ENCODE data around the gene TRIM28. TPM values are rescaled to one million over a fixed set of nuclear protein-coding genes. Genes with fewer than 3 reads are reported as not detected.

The TRIM28 gene
- total RNA-seq, 1 donor from 2014 or later, result 351 TPM

GRCh38 chr19:58579473-58580142 is 35.7 kb downstream of the TRIM28 start:
- Histone ChIP-seq H3K79me2 (ENCODE audit: insufficient read depth, low read length) (peaks cover 62% of the 10 kb centered on the region), H3K4me1 (ENCODE audit: insufficient read depth, low read length) (peaks cover 6% of the 10 kb centered on the region), H3K27ac (ENCODE audit: low read depth, low read length) (no peak overlapping the region), H3K9me3 (ENCODE audit: insufficient read depth, low read depth, low read length) (no peaks in the 10 kb centered on the region), H2AFZ (ENCODE audit: low read depth, low read length) (no peak overlapping the region), H3K36me3 (ENCODE audit: insufficient read depth, low read length) (peaks cover 4% of the 10 kb centered on the region), H3K4me2 (ENCODE audit: low read length) (no peak overlapping the region), H4K20me1 (ENCODE audit: insufficient read depth, low read length) (peaks cover 25% of the 10 kb centered on the region), H3K4me3 (ENCODE audit: insufficient read depth, low read depth, low read length) (no peak overlapping the region), H3K27me3 (ENCODE audit: insufficient read depth, low read length) (no peaks in the 10 kb centered on the region), H3K9ac (ENCODE audit: low read length) (no peak overlapping the region)
- no peaks in the 10 kb centered on the region for H3K9me3 Mint-ChIP-seq (ENCODE audit: unreplicated experiment)
- H3K4me3 Mint-ChIP-seq (ENCODE audit: unreplicated experiment), result no peak overlapping the region
- no peak for DNase-seq (ENCODE audit: low read depth)
- no peak for FAIRE-seq
- H3K27me3 Mint-ChIP-seq (ENCODE audit: low read depth, unreplicated experiment), result no peaks in the 10 kb centered on the region
- H3K27ac Mint-ChIP-seq (ENCODE audit: unreplicated experiment), result no peak overlapping the region
- H3K36me3 Mint-ChIP-seq (ENCODE audit: low read depth, unreplicated experiment), result peaks cover 15% of the 10 kb centered on the region
- H3K4me1 Mint-ChIP-seq (ENCODE audit: low read depth, unreplicated experiment), result peaks cover 2% of the 10 kb centered on the region
- no peak for TF ChIP-seq EZH2 (IDR thresholded peaks at IDR 0.05; ENCODE audit: insufficient read depth, low read length)
- TF ChIP-seq CTCF (IDR thresholded peaks at IDR 0.05; ENCODE audit: insufficient read depth, low read depth, low read length), result no peak

GRCh38 chr19:58581227-58582141 is 37.6 kb downstream of the TRIM28 start:
- H3K36me3 Mint-ChIP-seq (ENCODE audit: low read depth, unreplicated experiment), result peaks cover 18% of the 10 kb centered on the region
- H3K27ac Mint-ChIP-seq (ENCODE audit: unreplicated experiment), result no peak overlapping the region
- no peak overlapping the region for H3K4me2 ChIP-seq (ENCODE audit: low read length)
- FAIRE-seq, result no peak
- H3K9ac ChIP-seq (ENCODE audit: low read length), result no peak overlapping the region
- H3K36me3 ChIP-seq (ENCODE audit: insufficient read depth, low read length), result peaks cover 4% of the 10 kb centered on the region
- peaks cover 32% of the 10 kb centered on the region for H4K20me1 ChIP-seq (ENCODE audit: insufficient read depth, low read length)
- H3K4me1 Mint-ChIP-seq (ENCODE audit: low read depth, unreplicated experiment), result peaks cover 9% of the 10 kb centered on the region
- no peaks in the 10 kb centered on the region for H3K9me3 Mint-ChIP-seq (ENCODE audit: unreplicated experiment)
- H2AFZ ChIP-seq (ENCODE audit: low read depth, low read length), result no peak overlapping the region
- DNase-seq (ENCODE audit: low read depth), result peak; percentile 54
- no peak overlapping the region for H3K4me3 Mint-ChIP-seq (ENCODE audit: unreplicated experiment)
- peaks cover 56% of the 10 kb centered on the region for H3K79me2 ChIP-seq (ENCODE audit: insufficient read depth, low read length)
- no peak overlapping the region for H3K4me3 ChIP-seq (ENCODE audit: insufficient read depth, low read depth, low read length)
- H3K27ac ChIP-seq (ENCODE audit: low read depth, low read length), result no peak overlapping the region
- no peaks in the 10 kb centered on the region for H3K9me3 ChIP-seq (ENCODE audit: insufficient read depth, low read depth, low read length)
- H3K4me1 ChIP-seq (ENCODE audit: insufficient read depth, low read length), result no peaks in the 10 kb centered on the region
- TF ChIP-seq EZH2 (IDR thresholded peaks at IDR 0.05; ENCODE audit: insufficient read depth, low read length), result no peak
- peak; percentile 85 for TF ChIP-seq CTCF (IDR thresholded peaks at IDR 0.05; ENCODE audit: insufficient read depth, low read depth, low read length)
- no peaks in the 10 kb centered on the region for H3K27me3 Mint-ChIP-seq (ENCODE audit: low read depth, unreplicated experiment)
- H3K27me3 ChIP-seq (ENCODE audit: insufficient read depth, low read length), result no peaks in the 10 kb centered on the region
